H1 (cell line): ENCODE results near the gene MUC4. TPM values are rescaled to one million over a fixed set of nuclear protein-coding genes. Genes with fewer than 3 reads are reported as not detected.

Source experiments
- CTCF ChIA-PET: fragments of 300-600 bp; sonication (Branson Sonifier 250); formaldehyde crosslinking; loops from one replicate; lab custom pipeline; 2021; ENCODE audit not compliant: partially characterized antibody; lab: Charles Lee
- POLR2A ChIA-PET: fragments of 300-600 bp; sonication (Branson Sonifier 250); formaldehyde crosslinking; loops from one replicate; lab custom pipeline; 2021; ENCODE audit warnings: inconsistent platforms; ENCODE audit not compliant: partially characterized antibody; lab: Charles Lee
- DNase-seq, 2 experiments: peaks; one replicate each; pipeline versions ENCODE4 v3.0.0 to v3.0.0-alpha.2; 2010 to 2022; ENCODE audit warnings: low spot score in 2 of 2, low read depth in 1 of 2, mixed read lengths in 1 of 2
- FAIRE-seq: peaks from 2 replicates; lab custom pipeline; 2011; peaks lifted over from hg19 to GRCh38; lab: Jason Lieb, UNC
- H2AFZ ChIP-seq: 2 replicates; pipeline ENCODE4 v1.8.1; 2012; ENCODE audit warnings: low read length, inconsistent platforms
- H2AK5ac ChIP-seq: 2 replicates; pipeline ENCODE4 v1.6.1; 2013; ENCODE audit warnings: low read depth, low read length
- H2BK120ac ChIP-seq: replicated peaks from 2 replicates; pipeline ENCODE3; 2013; ENCODE audit warnings: low read depth, low read length, inconsistent platforms
- H2BK12ac ChIP-seq: 2 replicates; pipeline ENCODE4 v1.6.1; 2013; ENCODE audit warnings: low read depth, low read length
- H2BK15ac ChIP-seq: 2 replicates; pipeline ENCODE4 v1.6.1; 2013; ENCODE audit warnings: low read length
- H2BK20ac ChIP-seq: 2 replicates; pipeline ENCODE4 v1.6.1; 2013; ENCODE audit warnings: low read length
- H2BK5ac ChIP-seq: 2 replicates; pipeline ENCODE4 v1.6.1; 2013; ENCODE audit warnings: low read depth, low read length
- H3K14ac ChIP-seq: 2 replicates; pipeline ENCODE4 v1.6.1; 2013; ENCODE audit warnings: inconsistent platforms; ENCODE audit not compliant: insufficient read length
- H3K18ac ChIP-seq: 2 replicates; pipeline ENCODE4 v1.6.1; 2013; ENCODE audit warnings: low read length; ENCODE audit errors: extremely low read depth
- H3K23ac ChIP-seq: 2 replicates; pipeline ENCODE4 v1.6.1; 2013; ENCODE audit warnings: inconsistent platforms; ENCODE audit not compliant: insufficient read length
- H3K23me2 ChIP-seq: 2 replicates; pipeline ENCODE4 v1.6.1; 2013; ENCODE audit warnings: low read depth, low read length
- H3K27ac ChIP-seq: 2 replicates; pipeline ENCODE4 v1.6.1; 2011; ENCODE audit warnings: low read depth, low read length, inconsistent platforms
- H3K27me3 ChIP-seq, 4 experiments: replicated peaks in 1 of 4; 1 replicate in 1 of 4; 2 replicates in 3 of 4; pipeline versions ENCODE4 v1.6.1 to v1.8.1; 2011 to 2013; ENCODE audit warnings: low read length in 3 of 4, mild to moderate bottlenecking in 3 of 4, inconsistent platforms in 2 of 4, mixed read lengths in 2 of 4, moderate library complexity in 1 of 4; ENCODE audit not compliant: control insufficient read depth in 3 of 4, insufficient read depth in 3 of 4; ENCODE audit errors: extremely low read depth in 1 of 4
- H3K36me3 ChIP-seq, 4 experiments: 2 replicates each; pipeline versions ENCODE4 v1.6.1 to v1.8.1; 2011 to 2013; ENCODE audit warnings: mild to moderate bottlenecking in 4 of 4, low read length in 3 of 4, moderate library complexity in 2 of 4, control low read depth in 1 of 4, inconsistent platforms in 1 of 4; ENCODE audit not compliant: insufficient read depth in 4 of 4, control insufficient read depth in 2 of 4
- H3K4ac ChIP-seq: replicated peaks from 2 replicates; pipeline ENCODE3; 2013; ENCODE audit warnings: low read length, low read depth, mixed read lengths, inconsistent platforms; ENCODE audit not compliant: insufficient read length
- H3K4me1 ChIP-seq, 4 experiments: replicated peaks in 1 of 4; 1 replicate in 1 of 4; 2 replicates in 3 of 4; pipeline versions ENCODE4 v1.6.1 to v1.8.1; 2011 to 2013; ENCODE audit warnings: low read length in 3 of 4, inconsistent platforms in 2 of 4, mixed read lengths in 1 of 4; ENCODE audit not compliant: insufficient read depth in 4 of 4, control insufficient read depth in 3 of 4
- H3K4me2 ChIP-seq, 2 experiments: 2 replicates each; pipeline versions ENCODE4 v1.6.1 to v1.8.1; 2011 to 2013; ENCODE audit warnings: low read depth in 2 of 2, low read length in 2 of 2, control low read depth in 1 of 2, inconsistent platforms in 1 of 2, mild to moderate bottlenecking in 1 of 2; ENCODE audit not compliant: insufficient read depth in 1 of 2
- H3K4me3 ChIP-seq, 4 experiments: fragments of 200-600, 300-600 bp in 1 of 4; sonication (generic), shearing (Covaris generic), sonication (Bioruptor Twin) in 1 of 4; 2 replicates each; pipeline versions ENCODE4 v1.5.1 to v1.8.1; 2011 to 2016; ENCODE audit warnings: low read length in 4 of 4, low read depth in 3 of 4, control low read depth in 2 of 4, inconsistent platforms in 2 of 4, mild to moderate bottlenecking in 2 of 4, mixed read lengths in 1 of 4, moderate library complexity in 1 of 4; ENCODE audit not compliant: insufficient read depth in 2 of 4; ENCODE audit errors: extremely low read depth in 1 of 4
- H3K56ac ChIP-seq: replicated peaks from 2 replicates; pipeline ENCODE3; 2013; ENCODE audit warnings: low read depth, mild to moderate bottlenecking, mixed read lengths, low read length, inconsistent platforms; ENCODE audit not compliant: insufficient read length
- H3K79me1 ChIP-seq: 2 replicates; pipeline ENCODE4 v1.6.1; 2013; ENCODE audit warnings: low read depth, low read length, control low read depth
- H3K79me2 ChIP-seq, 2 experiments: 2 replicates each; pipeline versions ENCODE4 v1.6.1 to v1.8.1; 2012 to 2013; ENCODE audit warnings: low read length in 2 of 2, mild to moderate bottlenecking in 2 of 2, inconsistent platforms in 1 of 2; ENCODE audit not compliant: insufficient read depth in 2 of 2, control insufficient read depth in 1 of 2
- H3K9ac ChIP-seq, 4 experiments: replicated peaks in 1 of 4; 1 replicate in 1 of 4; 2 replicates in 3 of 4; pipeline versions ENCODE4 v1.6.1 to v1.8.1; 2011 to 2013; ENCODE audit warnings: low read depth in 3 of 4, low read length in 3 of 4, control low read depth in 2 of 4, mild to moderate bottlenecking in 2 of 4, moderate library complexity in 2 of 4, inconsistent platforms in 1 of 4; ENCODE audit errors: extremely low read depth in 1 of 4
- H3K9me3 ChIP-seq, 2 experiments: 2 replicates each; pipeline versions ENCODE4 v1.6.1 to v1.8.1; 2012 to 2013; ENCODE audit warnings: mild to moderate bottlenecking in 2 of 2, moderate library complexity in 2 of 2, control low read depth in 1 of 2, inconsistent platforms in 1 of 2, low read depth in 1 of 2, low read length in 1 of 2, mixed read lengths in 1 of 2; ENCODE audit not compliant: insufficient read depth in 2 of 2
- H4K20me1 ChIP-seq, 2 experiments: replicated peaks in 1 of 2; 2 replicates each; pipeline versions ENCODE3 to v1.8.1; 2011 to 2013; ENCODE audit warnings: inconsistent platforms in 2 of 2, low read length in 2 of 2, mild to moderate bottlenecking in 1 of 2; ENCODE audit not compliant: insufficient read depth in 2 of 2, control insufficient read depth in 1 of 2
- H4K5ac ChIP-seq: 2 replicates; pipeline ENCODE4 v1.6.1; 2013; ENCODE audit warnings: low read length, low read depth, mixed read lengths, inconsistent platforms; ENCODE audit not compliant: insufficient read length
- H4K8ac ChIP-seq: 2 replicates; pipeline ENCODE4 v1.8.0; 2013; ENCODE audit warnings: mild to moderate bottlenecking, moderate library complexity, low read length, inconsistent platforms; ENCODE audit not compliant: insufficient read depth; ENCODE audit errors: extremely low read depth
- H4K91ac ChIP-seq: replicated peaks from 2 replicates; pipeline ENCODE3; 2013; ENCODE audit warnings: low read length, mixed read lengths, inconsistent platforms; ENCODE audit not compliant: insufficient read length
- PHF8 ChIP-seq: fragments of 200-600 bp; sonication (generic); conservative IDR thresholded peaks from 2 replicates; pipeline ENCODE4 v1.7.1; 2012; ENCODE audit warnings: low read depth, mild to moderate bottlenecking, inconsistent platforms, low read length, moderate library complexity
- POLR2A ChIP-seq, 2 experiments: IDR thresholded peaks; 1 replicate in 1 of 2; 2 replicates in 1 of 2; pipeline ENCODE4 v1.6.1; 2011; ENCODE audit warnings: low read depth in 2 of 2, low read length in 2 of 2, mild to moderate bottlenecking in 2 of 2; ENCODE audit errors: control extremely low read depth in 1 of 2
- WGBS, 2 experiments: shearing (Covaris generic) in 1 of 2; methylation state at CpG; one replicate each; pipeline versions ENCODE4 v1.1.6 to v1.1.7; 2013 to 2015; ENCODE audit warnings: low lambda C conversion rate in 2 of 2, mixed read lengths in 2 of 2, inconsistent platforms in 1 of 2, low coverage in 1 of 2, missing lambda C conversion rate in 1 of 2; ENCODE audit not compliant: insufficient replicate concordance in 2 of 2, insufficient coverage in 1 of 2, insufficient read length in 1 of 2; ENCODE audit errors: extremely low coverage in 1 of 2, missing lambda C conversion rate in 1 of 2; 5-methylcytosine and 5-hydroxymethylcytosine counted together
- polyA plus RNA-seq, 7 experiments: library from polyadenylated mRNA; depleted of rRNA in 3 of 7; stranded (reverse) in 5 of 7; unstranded in 2 of 7; fragments of >200 nt in 5 of 7; fragments of 200-250 nt in 2 of 7; gene quantifications; 1 replicate in 5 of 7; 2 replicates in 1 of 7; 4 replicates in 1 of 7; pipeline versions ENCODE4 v1.2.1 to v1.2.3, GENCODE V29; 2011 to 2013; ENCODE audit warnings: missing spikeins in 2 of 7, mixed read lengths in 2 of 7
- total RNA-seq: library from RNA; stranded (reverse); fragmentation: NEBNext Ultra II Directional; extraction: Animal tissue kit (Norgen Biotek cat#: 25700); gene quantifications from 2 replicates; pipeline ENCODE4 v1.2.1, GENCODE V29; 2021

Gene MUC4
- total and polyA plus RNA-seq, 2 of the 8 experiments (the other 6 are each of a cell fraction or from before 2014, with no cell fraction given) = 0.89 to 2.0 TPM

GRCh38 chr3:195701042-195701915 lies 110.5 kb downstream of the MUC4 start:
- Histone ChIP-seq H4K5ac (no peak overlapping the region), H3K4me1 (peaks cover 8 to 30% (median 20%) of the 10 kb centered on the region in 4 experiments), H4K91ac (no peak overlapping the region), H2BK5ac (no peak overlapping the region), H2BK20ac (no peak overlapping the region), H3K9me3 (no peaks in the 10 kb centered on the region), H3K14ac (no peak overlapping the region), H2AK5ac (no peak overlapping the region), H3K4ac (no peak overlapping the region), H3K56ac (no peak overlapping the region), H4K8ac (no peak overlapping the region; the same call in 1 of the 2 replicates), H3K27ac (no peak overlapping the region), H2BK12ac (no peak overlapping the region; the same call in 1 of the 2 replicates), H3K23ac (no peak overlapping the region), H2AFZ (no peak overlapping the region), H2BK120ac (no peak overlapping the region), H3K36me3 (no peaks in the 10 kb centered on the region; a peak in 1 of 8 replicates), H3K79me1 (no peaks in the 10 kb centered on the region), H3K27me3 (no peaks in the 10 kb centered on the region), H3K23me2 (no peaks in the 10 kb centered on the region), H2BK15ac (no peak overlapping the region), H3K4me3 (no peak overlapping the region), H3K18ac (no peak overlapping the region), H4K20me1 (no peaks in the 10 kb centered on the region), H3K4me2 (no peak overlapping the region), H3K9ac (no peak overlapping the region), H3K79me2 (no peaks in the 10 kb centered on the region)
- FAIRE-seq = no peak
- POLR2A ChIA-PET = interaction anchor here (0.7 kb wide), 1 partner anchor 18 kb away, joined by 4 read pairs; no protein-coding TSS in a partner anchor
- TF ChIP-seq POLR2A (IDR thresholded peaks at IDR 0.05; ENCODE audit: control extremely low read depth in 1 of 2, low read depth in 2 of 2, low read length in 2 of 2) = peak in 1 of 2 experiments; percentile 46; a peak in 1 of 3 replicates
- TF ChIP-seq PHF8 = no peak
- WGBS, 2 experiments = 84% methylated on average over 9 of the region's 9 CpGs; no CpG with 5 or more reads in 1 of the 2 experiments
- CTCF ChIA-PET = interaction anchor here (1.1 to 1.4 kb wide), 2 partner anchors 149 to 158 kb away, joined by 4 to 6 read pairs; no protein-coding TSS in a partner anchor
- DNase-seq = no peak
